ENCODE data around the gene DIPK1B.

DIPK1B gene

DNA sequence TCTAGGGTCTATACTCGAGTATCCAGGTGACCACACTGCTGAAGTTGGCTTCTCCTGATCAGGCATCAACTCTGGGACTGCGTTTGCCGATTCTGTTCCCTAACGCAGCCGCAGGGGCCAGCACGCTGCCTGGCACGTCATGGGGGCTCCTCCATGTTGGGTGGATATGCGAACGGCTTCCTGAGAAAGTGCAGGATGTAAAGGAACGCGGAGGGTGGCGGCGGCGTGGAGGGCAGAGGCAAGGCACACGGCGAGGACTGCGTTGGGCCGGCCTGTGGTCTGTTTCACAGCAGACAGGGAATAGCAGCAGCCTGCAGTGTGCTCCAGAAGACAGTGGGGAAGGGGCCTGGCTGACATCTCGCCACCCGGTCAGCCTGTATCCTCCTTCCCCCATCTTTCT lies 26.6 kb downstream of the DIPK1B start:
- no peak for DNase-seq (ENCODE audit: low read depth)

DNA sequence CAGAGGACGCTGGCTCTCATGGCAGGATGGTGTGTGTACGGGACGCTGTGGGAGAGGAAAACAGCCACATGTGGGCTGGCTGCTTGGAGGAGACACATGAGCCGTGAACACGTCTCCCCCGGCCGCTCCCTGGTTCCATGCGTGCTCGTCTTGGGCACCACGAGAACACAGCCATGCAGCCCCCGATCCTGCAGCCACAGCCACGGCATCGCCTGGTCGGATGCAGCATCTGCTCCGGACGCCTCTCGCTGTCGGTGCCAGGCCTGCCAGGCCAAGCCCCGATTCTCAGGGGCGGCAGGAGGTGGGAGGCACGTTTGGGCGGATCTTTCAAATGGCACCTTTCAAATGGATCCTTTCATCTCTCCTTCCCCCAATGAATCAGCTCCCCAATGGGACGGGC lies 27.1 kb downstream of the DIPK1B start:
- no peak for DNase-seq (ENCODE audit: low read depth)

DNA sequence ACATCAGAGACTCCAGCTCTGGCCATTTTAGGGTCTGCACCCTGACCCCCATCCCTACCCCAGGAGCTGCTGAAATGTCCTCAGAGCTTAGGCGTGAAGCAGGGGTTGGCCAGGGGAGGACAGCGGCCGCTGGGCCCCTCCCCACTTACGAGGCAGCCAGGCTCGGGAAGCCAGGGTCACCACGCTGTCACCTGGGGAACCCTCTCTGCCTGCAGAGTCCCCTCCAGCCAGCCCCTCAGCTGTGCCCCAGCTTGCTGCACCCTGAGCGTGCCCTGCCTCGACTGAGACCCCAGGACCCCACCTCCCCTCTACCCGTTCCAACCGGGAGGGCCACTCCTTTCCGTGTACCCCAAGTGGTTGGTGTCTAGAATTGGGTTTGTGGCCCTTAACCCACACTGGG lies 27.7 kb downstream of the DIPK1B start:
- DNase-seq (ENCODE audit: low read depth), result no peak

DNA sequence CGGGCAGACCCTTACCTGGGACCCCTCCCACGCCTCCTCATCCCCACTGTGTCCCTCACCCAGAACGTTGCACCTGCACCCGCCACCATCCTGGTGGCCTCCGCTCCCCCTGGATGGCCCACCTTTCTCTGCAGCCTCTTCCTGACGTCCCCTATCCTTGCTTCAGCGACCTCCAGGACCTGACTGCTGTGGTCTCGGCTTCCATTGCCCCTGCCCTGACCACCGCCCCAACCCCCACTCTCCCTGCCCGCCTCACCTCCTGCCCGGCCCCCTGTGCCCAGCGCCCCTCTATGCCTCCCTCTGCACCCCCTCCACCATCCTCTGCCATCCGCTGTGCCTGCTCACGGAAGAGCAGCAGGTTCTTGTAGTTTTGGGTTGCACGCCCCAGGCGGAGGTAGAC lies 28.1 kb downstream of the DIPK1B start:
- DNase-seq (ENCODE audit: low read depth), result no peak

DNA sequence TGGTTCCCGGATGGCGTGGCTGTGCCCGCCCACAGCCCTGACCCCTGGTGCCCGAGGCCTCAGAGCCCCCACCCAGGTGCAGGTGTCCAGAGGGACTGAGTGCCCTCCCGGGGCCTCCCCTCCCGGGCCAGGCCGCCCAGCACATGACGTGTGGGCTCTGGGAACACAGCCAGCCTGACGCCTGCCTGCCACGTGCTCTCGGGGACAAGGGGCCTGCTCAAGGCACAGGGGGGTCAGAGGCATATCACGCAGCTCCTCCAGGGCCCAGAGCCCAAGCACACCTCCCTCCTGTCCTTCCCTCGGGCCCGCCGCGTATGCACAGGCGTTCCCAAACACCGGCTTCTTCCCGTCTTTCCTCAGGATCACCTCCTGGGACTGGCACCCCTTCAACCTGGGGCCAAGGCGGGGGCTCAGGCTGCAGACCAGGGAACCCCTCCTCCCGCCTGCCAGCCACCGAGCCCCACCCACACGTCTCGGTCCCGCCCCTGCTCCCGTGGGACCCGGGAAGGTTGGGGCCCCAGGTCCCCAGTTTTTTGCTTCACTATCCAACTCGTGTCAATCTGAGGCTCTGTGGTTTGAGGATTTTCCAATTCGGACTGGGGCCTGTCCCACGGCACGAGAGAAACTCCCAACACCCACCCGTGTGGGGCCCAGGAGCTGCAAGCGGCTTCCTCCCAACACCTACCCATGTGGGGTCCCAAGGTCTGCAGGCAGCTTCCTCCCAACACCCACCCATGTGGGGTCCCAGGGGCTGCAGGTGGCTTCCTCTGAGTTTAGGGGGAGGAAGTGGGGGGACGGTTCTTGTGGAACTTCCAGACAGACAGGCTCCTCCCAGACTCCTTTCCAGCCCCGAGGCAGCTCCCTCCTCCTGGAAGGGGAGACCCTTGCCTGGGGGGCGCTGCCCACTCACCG lies 28.9 kb downstream of the DIPK1B start:
- no peak for DNase-seq (ENCODE audit: low read depth)

DNA sequence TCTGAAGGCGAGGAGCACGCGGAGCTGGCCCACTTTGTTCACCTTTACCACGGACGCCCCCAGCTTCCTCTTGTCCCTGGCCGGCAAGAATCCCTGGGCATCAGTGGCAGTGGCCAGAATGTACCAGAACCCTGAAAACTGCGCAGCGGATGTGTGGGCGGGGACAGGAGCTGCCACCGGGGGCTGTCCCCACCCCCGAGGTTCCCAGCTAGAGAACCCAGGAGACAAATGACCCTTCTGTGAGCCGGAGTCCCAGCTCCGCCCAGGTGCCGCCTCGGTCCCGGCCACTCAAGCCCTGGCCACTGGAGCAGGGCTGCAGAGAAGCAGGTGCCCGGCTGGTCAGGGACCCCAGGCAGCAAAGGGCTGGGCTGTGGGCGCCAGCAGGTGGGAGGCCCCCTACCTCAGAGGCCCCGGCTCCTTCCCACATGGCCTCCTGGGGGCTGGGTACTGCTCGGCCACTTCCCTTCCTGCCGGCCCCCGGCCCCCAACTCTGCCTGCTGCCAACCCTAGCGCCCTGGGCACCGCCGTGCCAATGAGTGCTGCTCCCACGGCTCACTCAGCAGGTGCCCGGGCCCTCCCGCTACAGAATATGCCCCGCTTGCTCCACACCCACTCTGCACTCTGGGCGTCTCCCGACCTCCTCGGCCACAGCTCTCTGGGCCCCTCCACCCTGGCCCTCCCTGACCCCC lies 29.7 kb downstream of the DIPK1B start:
- DNase-seq (ENCODE audit: low read depth), result no peak

DNA sequence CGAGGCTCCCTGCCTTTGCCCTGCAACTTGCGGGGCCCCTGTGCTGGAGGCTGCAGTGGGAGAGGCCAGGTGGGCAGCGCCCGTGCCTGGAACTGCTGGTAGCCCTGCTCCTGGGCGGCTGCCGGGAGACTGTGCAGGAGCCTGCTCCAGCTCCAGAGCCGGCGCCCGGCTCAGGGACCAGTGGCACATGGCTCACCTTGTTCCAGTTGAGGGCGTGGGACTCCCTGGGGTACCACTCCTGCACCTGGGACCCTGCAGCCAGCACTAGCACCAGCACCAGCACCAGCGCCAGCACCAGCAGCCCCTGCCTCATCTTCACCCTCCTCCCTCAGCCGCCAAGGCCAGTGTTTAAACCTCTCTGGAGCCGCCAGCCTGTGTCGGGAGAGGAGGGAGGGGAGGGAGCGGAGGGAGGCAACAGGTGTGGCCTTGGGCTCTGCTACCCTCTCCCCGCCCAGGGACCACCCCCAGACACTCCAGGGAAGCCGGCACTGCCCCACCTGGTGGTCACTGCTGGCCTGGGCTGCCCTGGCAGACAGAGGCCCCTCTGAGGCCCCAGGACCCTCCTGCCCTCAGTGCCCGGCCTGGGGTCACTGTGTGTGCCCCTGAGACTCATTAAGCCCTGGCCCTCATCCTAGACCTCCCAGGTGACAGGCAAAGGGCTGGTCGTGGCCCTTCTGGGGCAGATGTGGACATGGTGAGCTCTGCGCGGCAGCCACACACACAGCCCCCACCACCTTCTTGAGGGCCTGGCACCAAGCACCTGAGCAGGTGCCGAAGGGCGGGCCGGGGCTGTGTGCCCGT lies 30.4 kb downstream of the DIPK1B start, which contains the start of gene LCN10:
Gene LCN10 (minus strand): TSS at position 350 of the 801 bp plus-strand sequence. CDS start 37 bp downstream, at position 313.
- no peak for DNase-seq (ENCODE audit: low read depth)

DNA sequence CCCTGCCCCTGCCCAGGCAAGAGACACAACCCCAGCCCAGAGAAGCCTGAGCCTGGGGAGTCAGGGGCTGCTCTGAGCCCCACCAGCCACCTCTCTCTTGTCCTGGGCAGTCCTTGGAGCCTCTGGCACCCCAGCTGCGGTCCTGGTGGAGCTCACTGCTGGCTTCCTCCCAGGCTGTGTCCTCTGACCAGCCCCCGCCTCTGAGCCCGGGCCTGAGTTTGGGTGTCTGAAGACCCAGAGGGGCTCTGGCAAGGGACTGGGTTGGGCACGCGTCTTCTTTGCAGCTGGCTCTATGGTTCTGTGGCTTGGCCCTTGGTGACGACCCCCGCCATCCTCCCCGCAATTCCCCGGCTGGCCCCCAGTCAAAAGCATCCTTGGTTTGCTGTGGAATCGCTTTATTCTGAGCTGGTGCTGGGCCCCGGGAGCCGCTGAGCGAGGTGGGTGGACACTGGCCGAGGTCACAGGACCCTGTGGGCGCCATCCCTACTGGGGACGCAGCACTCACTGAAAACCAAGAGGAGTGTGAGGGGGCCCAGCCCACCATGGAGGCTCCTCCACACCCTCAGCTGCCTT lies 31.4 kb downstream of the DIPK1B start:
- no peak for DNase-seq (ENCODE audit: low read depth)

DNA sequence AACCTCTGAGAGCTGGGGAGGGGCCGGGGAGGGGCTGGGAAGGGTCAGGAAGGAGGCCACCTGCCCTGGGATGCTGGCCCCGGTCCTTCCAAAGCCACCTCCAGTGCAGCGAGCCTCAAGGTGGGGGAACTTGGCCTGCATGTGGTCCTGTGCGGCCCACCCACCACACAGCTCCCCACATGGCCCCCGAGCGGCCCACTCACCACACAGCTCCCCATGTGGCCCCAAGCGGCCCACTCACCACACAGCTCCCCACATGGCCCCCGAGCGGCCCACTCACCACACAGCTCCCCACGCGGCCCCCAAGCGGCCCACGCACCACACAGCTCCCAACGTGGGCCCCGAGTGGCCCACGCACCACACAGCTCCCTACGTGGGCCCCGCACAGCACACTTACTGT lies 32.4 kb downstream of the DIPK1B start:
- no peak for DNase-seq (ENCODE audit: low read depth)

DNA sequence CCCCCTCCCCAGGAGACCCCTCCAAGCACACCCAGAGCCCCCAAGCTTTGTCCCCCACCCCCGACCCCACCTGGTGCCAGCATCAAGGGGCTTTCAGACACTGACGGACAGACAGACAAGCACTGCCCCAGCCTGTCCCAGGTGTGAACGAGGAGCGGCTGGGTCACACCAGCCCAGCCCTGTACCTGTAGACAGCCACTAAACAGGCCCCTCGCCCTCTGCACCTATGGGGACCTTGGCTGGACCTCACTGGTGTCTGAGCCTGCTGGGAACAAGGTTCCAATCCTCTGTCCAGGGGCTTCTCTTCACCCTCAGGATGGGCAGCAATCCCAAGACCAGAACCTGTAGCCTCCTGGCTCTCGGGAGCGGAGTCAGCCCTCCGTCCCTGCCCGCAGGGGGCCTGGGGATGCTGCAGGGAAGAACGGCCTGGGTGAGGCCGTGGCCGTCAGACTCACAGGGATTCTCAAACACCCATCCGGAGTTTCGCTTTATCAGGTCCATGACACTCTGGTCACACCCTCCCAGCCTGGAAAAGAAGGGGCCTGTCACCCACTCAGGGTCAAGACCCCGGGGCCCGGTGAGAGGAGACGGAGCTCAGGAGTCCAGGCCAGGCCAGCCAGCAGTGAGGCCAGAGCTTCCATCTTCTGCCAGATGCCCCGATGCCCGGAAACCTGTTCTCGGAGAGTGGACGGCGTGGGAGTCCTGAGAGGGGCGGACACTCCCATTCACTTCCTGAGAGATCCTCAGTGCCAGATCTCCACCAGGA lies 33.2 kb downstream of the DIPK1B start:
- DNase-seq (ENCODE audit: low read depth), result no peak

DNA sequence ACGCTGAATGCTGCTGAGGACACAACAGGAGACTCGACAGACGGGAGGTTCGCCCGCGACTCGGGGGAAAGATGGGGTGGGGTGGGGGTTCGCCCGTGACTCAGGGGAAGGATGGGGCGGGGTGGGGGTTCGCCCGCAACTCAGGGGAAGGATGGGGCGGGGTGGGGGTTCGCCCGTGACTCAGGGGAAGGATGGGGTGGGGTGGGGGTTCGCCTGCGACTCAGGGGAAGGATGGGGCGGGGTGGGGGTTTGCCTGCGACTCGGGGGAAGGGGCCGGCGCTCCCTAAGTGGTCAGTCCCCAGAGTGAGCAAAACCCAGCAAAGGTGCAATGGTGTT lies 33.8 kb downstream of the DIPK1B start:
- no peak for DNase-seq (ENCODE audit: low read depth)

DNA sequence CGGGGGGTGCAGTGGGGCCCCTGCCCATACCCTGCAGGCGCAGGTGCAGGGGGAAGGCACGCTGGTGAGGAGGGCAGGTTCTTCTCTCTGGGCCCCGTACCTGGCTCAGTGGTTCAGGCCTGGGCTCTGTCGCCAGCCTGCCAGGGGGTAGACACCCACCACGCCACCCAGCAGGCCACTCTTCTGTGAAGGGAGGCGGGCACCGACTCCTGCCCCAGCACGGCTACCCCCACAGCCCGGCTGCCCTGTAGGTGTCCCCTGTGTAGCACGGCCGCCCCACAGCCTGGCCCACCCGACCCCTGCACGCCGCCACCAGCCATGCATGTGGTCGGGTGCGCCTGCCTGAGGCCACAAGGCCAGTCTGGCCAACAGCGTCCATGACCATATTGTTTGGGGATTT lies 34.2 kb downstream of the DIPK1B start:
- no peak for DNase-seq (ENCODE audit: low read depth)

DNA sequence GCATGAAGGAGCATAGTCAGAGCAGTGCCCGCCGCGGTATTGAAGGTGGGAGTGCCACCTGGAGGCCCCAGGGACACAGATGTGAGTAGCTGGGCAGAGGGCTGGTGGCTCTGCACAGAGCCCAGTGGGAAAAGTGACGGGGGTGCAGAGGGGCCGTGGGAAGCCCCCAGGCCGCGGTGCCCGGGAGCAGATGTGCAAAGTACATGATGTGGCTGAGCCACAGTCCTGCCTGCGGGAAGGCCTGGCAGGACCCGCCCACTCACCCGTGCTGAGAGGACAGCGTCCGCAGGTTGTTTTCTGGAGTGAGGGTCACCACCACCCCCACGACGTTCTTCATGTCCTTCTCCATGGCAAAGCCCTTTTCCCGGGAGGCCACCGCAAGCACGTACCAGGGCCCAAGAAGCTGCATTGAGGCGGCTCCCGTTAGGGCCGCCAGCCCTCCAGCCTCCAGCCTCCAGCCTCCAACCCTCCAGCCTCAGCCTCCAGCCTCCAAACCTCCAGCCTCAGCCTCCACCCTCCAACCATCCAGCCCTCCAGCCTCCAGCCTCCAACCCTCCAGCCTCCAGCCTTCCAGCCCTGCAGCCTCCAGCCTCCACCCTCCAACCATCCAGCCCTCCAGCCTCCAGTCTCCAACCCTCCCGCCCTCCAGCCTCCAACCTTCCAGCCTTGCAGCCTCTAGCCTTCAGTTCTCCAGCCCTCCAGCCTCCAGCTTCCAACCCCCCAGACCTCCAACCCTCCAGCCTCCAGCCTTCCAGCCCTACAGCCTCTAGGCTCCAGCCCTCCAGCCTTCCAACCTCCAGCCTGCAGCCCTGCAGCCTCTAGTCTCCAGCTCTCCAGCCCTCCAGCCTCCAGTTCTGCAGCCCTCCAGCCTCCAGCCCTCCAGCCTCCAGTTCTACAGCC lies 35.0 kb downstream of the DIPK1B start:
- no peak for DNase-seq (ENCODE audit: low read depth)

DNA sequence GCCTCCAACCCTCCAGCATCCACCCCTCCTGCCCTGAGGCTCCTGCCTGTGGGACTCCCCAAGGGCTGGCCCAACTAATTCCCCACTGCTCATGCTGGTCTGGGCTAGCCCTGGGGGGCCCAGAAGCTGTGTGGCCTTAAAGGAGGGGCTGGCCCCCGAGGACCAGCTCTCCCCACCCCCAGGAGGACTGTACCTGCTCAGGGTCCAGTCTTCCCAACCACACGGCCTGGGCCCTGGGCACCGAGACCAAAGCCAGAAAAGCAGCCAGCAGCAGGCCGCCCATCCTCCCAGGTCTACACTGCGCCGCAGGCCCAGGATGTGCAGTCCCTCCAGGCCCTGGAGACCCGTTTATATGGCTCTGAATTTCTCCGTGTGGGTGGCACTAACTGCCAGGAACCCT lies 35.8 kb downstream of the DIPK1B start, which contains the start of gene LCN6:
Gene LCN6 (minus strand): TSS at position 325 of the 400 bp plus-strand sequence. CDS start 42 bp downstream, at position 283.
- DNase-seq (ENCODE audit: low read depth), result no peak

DNA sequence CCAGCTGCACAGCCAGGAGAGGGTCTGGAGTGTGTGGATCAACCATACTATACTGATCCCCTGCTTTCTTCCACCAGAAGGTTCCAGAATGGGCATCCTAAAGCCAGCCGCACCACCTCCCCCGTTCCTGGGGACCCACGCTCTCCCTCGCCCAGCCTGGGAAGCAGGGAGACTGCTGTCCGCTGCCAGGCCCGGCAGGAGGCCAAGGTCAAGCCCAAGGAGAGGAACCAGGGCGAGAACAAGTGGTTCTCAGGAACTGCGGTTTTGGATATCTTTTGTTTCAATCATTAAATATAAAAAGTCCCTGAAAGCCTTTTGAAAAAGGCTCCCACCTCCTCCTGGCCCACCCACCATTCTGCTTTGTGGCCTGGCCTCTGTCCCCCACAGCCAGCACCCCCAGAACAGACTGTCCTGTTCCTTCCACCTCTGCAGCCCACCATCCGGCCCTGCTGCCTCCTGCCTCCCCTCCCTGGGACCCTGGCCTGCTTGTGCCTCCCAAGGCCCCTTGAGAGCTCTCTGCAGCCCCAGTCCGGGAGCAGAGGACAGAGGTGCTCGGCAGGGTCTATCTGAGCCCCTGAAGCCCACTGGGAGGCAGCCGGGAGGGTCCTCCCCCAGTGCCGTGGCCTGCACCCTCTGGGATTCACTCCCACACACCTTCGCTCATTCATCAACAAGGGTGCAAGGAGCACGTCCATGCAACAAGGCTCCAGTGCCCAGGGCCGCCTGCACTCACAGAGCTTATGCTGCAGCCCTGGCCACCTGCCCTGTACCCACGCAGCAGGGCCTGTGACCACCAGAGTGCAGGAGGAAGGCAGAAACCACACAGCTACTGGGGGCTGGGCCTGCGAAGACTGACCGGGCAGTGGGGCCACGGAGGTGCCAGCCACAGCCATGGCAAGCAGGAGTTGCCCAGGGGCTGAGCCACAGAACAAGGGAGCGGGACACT lies 36.6 kb downstream of the DIPK1B start:
- no peak for DNase-seq (ENCODE audit: low read depth)

DNA sequence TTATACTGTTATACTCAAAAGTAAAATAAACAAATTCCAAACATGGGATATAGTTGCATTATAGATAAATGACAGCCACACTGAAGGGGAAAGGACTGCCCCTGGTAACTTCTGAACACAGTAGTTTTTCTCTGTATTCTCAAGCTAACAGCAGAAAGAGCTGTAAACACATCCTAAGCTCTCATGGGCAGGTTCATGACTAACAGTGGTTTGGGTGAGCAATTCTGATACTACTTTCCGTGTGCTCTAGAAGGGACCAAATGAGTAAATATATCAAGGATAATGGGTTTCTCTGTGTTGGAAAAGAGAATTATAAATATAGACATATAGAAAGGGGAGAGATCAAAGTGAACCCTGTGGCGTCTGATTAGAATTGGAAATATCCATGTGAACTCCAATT lies 38.2 kb downstream of the DIPK1B start:
- no peak for DNase-seq (ENCODE audit: low read depth)

DNA sequence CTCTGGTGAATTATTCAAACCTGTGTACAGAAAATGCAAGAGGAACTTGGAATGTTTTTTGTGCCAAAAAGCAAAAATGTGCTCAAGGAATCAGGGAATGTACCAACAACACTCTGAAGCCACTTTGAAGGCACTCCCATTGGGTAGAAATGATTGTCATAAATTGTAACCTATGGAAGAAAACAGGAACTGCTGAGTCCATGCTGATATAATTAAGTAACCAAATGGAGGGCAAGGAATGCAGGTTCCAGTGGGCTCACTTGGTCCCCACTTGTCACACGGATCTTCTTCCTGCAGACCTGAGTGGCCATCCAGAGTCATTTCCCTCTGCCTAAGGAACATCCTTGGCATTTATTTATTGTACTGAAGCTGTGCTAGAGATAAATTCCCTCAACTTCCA lies 38.9 kb downstream of the DIPK1B start:
- no peak for DNase-seq (ENCODE audit: low read depth)

DNA sequence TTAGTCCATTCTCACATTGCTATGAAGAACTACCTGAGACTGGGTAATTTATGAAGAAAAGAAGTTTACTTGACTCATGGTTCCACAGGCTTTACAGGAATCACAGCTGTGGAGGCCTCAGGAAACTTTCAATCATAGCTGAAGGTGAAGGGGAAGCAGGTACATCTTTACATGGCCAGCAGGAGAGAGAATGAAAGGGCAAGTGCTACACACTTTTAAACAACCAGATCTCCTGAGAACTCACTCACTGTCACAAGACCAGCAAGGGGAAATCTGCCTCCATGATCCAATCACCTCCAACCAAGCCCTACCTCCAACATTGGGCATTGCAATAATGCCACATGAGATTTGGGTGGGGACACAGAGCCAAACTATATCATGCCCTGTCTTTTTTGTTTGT lies 39.4 kb downstream of the DIPK1B start:
- no peak for DNase-seq (ENCODE audit: low read depth)

All from T follicular helper cell (primary cell).